22Rv1 (cell line): ENCODE data around the gene IRF2BPL.

Experiments used
- CTCF ChIP-seq: fragments of 450-650 bp; IDR thresholded peaks from 2 replicates; pipeline ENCODE4 v1.5.1; 2017; ENCODE audit warnings: mild to moderate bottlenecking
- ZFX ChIP-seq: fragments of 450-650 bp; IDR thresholded peaks from 2 replicates; pipeline ENCODE4 v1.6.1; 2017; ENCODE audit warnings: antibody characterized with exemption, borderline replicate concordance

- TF ChIP-seq CTCF (no peak), ZFX (no peak)
These were observed 40.5 kb downstream of the IRF2BPL start for GRCh38 chr14:76987956-76988520.
